HG02571 (cell line): ENCODE results near the gene MRPS5.
A peak's percentile ranks its signal among the peaks of the same experiment; 100 is the strongest.
"Not testable (repeated sequence)": the region's sequence is repeated elsewhere in the genome, so short reads cannot be mapped to it uniquely, and the experiment has no call there.

ENCODE experiments used
- ATAC-seq: cut with Tn5 transposase; IDR thresholded peaks from one replicate; pipeline ENCODE4 v1.9.1; 2021; ENCODE audit warnings: mild to moderate bottlenecking, moderate library complexity; ENCODE audit not compliant: unreplicated experiment

Gene MRPS5

DNA sequence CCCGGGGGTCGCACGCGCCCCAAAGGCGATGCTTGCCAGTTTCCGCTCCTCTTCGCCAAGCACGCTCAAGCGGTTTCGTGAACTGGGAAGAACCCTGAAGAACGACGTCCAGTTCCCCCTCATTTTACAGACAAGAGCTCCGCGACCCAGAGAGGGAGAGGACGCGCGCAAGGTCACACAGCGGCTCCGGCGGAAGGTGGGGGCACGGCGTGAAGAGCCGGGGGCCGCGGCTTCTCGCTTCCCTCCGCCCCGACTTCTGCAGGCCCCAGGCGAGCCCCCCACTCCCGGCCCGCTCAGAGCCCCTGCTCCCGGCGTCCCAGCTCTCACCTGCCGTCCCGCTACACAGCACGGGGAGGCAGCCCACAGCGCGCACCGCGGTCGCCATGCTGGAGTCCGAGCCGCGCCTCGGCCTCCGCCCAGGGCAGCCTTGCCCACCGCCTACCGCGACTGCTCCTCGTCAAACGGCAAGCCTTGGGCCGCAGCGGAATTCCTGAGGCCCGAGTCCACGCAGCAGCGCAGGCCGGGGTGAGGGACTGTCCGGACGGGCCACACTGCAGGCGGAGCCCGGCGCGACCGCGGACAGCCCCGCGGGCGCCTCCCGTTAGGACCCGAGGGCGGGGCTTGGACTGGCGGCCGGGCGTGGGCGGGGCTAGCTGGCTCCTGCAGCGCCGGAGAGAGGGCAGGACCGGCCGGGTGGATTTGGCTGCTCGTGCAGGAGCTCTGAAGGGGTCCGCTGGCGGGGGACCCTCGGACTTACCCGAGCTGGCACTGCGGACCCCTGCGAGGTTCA, at the start of gene MRPS5:
Gene MRPS5, minus strand, starts transcription at position 402 of the 790 bp plus-strand sequence. Its CDS starts 17 bp downstream, at position 385.
- ATAC-seq, result peak; percentile 92

DNA sequence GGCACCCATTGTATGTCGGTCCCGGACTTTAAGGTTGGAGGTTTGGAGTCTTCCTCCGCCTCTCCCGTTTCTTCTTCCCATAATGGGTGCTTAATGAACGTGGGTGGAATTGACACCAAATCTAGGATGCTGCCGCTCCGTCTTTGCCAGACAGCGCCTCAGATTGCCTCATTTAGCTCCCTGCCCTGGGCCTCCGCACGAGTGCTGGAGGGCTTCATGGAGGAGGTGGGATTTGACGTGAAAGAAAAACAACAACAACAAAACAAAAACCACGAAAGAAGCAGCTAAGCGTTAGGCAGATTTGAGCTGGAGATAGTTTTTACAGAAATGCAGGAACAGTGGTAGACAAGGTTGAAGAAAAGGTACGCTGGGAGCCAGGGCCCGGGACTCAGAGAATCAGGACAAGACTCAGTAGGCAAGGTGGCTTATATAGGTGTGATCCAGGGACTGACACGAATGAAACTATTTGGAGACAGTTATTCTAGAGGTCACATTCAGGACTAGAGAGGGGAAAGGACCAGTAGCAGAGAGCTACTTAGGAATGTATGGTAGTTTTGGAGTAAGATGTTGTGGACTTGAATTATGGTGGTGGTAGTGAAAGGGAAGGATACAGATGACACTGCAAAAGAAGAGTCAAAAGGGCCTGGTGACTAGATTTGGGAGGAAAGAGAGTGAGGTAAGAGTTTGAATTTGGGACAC, 44.6 kb upstream of the MRPS5 start:
- ATAC-seq, result peak; percentile 6

- ATAC-seq, result peak; percentile 89
These were observed 43.9 kb upstream of the MRPS5 start, which contains the start of gene ZNF2 for GRCh38 chr2:95165371-95166064. ZNF2 (plus strand) TSS chr2:95165809; CDS start chr2:95176227, 10,418 bp downstream.

GRCh38 chr2:95165030-95165370, 43.4 kb upstream of the MRPS5 start:
- ATAC-seq, result peak; percentile 11

DNA sequence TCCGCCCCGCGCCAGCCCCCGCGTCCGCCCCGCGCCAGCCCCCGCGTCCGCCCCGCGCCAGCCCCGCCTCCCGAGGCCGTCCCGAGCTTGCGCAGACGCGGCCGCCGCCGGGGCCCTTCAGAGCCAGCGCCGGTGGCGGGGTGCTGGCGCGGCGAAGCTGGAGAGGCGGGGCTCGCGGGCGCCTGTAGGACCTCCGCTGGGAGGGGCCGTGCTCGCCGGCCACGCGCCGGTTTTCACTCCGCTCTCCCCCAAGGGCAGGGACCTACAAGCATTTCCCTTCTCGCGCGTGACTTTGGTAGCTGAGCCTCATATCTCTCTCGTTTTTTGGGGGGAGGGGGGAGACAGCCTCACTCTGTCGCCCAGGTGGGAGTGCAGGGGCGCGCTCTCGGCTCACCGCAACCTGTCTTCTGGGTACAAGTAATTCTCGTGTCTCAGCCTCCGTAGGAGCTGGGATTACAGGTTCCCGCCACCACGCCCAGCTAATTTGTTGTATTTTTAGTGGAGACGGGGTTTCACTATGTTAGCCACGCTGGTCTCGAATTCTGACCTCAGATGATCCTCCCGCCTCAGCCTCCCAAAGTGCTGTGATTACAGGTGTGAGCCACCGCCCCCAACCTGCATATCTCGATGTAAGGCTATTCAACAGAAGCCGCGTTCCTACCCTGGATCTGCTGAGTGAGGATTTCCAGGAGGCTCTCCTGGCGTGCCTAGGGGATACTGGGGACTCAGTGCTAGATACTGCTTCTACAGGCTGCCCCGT, 38.3 kb upstream of the MRPS5 start, which contains the start of gene ZNF514:
Gene ZNF514, minus strand, starts transcription at position 159 of the 760 bp plus-strand sequence. CDS start 6,595 bp downstream, outside the sequence.
- peak; percentile 94 for ATAC-seq

DNA sequence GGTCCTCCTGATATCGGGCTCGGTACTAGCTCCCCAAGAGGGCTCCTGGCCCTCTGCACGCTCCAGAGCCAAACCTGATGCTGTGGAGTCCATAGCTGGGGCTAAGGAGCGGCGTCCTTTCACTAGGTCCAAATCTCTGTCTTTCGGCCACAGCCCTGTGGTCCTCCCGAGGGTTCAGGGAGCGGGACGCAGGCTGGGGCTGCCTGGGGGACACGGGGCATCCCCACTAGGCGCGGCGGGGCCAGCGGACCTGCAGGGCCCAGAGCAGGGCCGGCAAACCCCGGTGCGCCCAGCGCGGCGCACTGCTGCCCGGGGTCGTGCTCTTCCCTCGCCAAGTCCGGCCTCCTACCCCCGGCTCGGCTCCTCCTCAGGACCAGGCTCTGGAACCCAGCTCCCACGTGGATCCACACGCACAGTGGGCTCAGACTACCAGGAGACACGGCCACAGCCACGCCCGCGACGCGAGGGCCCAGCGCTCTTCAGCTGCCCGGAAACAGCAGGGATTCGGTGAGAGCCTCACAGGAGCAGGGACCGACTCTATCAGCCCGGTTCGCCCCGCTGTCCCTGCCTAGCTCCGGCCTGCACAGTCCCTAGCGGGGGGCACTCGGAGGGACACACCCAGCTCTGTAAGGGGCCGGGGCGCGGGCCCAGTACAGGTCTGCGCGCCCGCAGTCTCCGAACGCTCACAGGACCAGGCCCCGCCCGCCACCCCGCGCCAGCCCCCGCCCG, 37.4 kb upstream of the MRPS5 start:
- ATAC-seq, result peak; percentile 43

GRCh38 chr2:95158441-95158840, 36.8 kb upstream of the MRPS5 start:
- ATAC-seq, result no peak

DNA sequence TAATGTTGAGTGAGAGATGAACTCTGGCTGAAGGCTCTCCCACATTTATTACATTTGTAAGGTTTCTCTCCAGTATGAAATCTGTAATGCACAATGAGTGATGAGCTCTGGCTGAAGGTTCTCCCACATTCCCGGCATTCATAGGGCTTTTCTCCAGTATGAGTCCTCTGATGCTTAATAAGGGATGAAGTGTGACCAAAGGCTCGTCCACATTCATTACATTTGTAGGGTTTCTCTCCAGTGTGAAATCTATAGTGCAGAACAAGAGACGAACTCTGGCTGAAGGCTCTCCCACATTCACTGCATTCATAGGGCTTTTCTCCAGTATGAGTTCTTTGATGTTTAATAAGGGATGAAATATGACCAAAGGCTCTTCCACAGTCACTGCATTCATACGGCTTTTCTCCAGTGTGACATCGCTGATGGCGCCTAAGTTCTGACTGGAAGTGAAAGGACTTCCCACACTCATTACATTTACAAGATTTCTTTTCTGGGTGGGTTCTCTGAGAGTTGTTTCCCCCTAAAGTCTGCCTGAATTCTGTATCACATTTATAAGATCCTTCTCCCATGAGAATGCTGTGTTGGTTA, 27.9 kb upstream of the MRPS5 start:
- ATAC-seq, result no peak

GRCh38 chr2:95143838-95144237, 22.2 kb upstream of the MRPS5 start:
- ATAC-seq, result no peak

DNA sequence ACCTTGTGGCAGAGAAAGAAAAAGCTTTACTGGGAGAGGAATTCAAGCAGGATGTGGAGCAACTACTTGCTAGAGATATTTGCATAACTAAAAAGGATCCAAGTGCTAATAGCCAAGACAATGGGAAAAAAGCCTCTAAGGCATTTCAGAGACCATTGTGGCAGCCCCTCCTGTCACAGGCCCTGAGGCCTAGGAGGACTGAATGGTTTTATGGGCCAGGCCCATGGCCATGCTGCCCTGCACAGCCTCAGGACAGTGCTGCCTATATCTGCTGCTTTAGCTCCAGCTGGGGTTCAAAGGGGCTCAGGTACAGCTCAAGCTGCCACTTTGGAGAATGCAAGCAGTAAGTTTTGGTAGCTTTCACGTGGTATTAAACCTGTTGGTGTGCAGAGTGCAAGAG, 17.1 kb upstream of the MRPS5 start:
- ATAC-seq, result no peak

- peak; percentile 12 for ATAC-seq
These were observed 566 bp upstream of the MRPS5 start for GRCh38 chr2:95122197-95122551.

DNA sequence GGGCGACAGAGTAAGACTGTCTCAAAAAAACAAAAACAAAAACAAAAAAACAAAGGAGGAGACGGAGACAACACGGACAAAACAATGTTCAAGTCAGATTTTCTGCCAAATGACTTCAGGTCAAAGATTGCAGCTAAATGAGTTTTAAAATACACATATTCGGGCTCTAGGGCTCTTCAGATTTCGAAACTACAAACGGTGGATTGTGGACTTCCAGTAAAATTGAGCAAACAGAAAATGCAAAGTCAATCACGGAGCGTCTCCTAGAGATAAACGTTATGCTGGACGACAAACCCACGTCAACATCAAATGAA, 558 bp downstream of the MRPS5 start:
- no peak for ATAC-seq

GRCh38 chr2:95115418-95115817, 6.2 kb downstream of the MRPS5 start:
- ATAC-seq, result peak; percentile 94

- no peak for ATAC-seq
These were observed 8.1 kb downstream of the MRPS5 start for GRCh38 chr2:95113464-95113863.

GRCh38 chr2:95110395-95110794, 11.2 kb downstream of the MRPS5 start:
- ATAC-seq, result no peak

GRCh38 chr2:95109260-95109659, 12.3 kb downstream of the MRPS5 start:
- no peak for ATAC-seq

- ATAC-seq, result no peak
These were observed 15.5 kb downstream of the MRPS5 start for GRCh38 chr2:95106081-95106480.

DNA sequence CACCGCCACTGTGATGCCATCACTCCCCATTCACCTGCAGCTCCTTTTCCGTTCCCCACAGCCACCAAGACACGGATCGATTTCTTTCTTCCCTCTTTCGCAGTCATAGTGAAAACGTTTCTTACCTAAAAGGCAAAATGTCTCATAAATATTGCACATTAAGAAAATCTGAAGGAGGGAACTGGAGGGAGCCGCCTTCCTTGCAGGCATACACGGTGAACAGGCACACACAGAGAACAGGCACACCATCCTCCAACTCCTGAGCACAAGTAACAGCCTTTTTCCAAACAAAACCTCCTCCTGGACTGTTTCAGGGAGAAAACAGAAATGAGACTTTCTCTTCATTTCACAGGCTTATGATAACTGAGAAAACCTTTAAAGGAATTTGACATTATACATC, 17.0 kb downstream of the MRPS5 start:
- ATAC-seq, result no peak

GRCh38 chr2:95099910-95100309, 21.7 kb downstream of the MRPS5 start:
- ATAC-seq, result no peak

GRCh38 chr2:95098273-95098672, 23.3 kb downstream of the MRPS5 start:
- ATAC-seq, result not testable (repeated sequence)
